Stimulated activated CD8-positive, alpha-beta memory T cell treated with anti-CD3 and anti-CD28 coated beads, Interleukin-12 subunit alpha, Interleukin-12 subunit beta, amount 100 ng/mL, for 24 hours (primary cell): Measurements from ENCODE around the gene TNS3.

Source experiments
- DNase-seq: peaks from one replicate; pipeline ENCODE4 v3.0.0-alpha.2; 2020; ENCODE audit errors: extremely low read depth

Gene TNS3

DNA sequence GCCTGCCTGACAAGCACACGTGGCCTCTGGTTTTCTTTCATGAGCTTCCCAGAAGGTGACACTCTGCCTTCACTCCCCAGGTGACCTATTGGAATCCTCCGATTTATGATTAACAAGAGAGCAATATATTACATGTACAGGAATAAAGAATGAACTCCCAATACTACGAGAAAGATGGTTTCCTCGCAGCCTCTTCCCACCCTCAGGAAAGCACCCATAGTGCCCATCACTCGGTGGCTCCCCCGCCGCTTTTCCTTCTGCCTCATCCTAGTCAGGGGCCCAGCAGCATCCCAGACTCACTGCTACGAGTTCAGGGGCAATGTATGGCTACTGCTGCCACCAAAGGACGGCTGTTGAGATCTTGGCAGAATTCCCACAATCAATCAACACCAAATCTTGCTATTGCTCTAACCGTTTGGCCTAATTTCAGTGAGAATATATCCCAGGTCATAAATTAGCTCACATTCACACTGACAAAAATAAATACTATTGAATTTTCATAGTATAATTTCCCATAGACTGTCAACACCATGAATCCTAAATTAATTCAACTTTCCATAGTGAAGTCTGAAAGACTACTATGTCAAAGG lies 196.3 kb downstream of the TNS3 start:
- no peak for DNase-seq

DNA sequence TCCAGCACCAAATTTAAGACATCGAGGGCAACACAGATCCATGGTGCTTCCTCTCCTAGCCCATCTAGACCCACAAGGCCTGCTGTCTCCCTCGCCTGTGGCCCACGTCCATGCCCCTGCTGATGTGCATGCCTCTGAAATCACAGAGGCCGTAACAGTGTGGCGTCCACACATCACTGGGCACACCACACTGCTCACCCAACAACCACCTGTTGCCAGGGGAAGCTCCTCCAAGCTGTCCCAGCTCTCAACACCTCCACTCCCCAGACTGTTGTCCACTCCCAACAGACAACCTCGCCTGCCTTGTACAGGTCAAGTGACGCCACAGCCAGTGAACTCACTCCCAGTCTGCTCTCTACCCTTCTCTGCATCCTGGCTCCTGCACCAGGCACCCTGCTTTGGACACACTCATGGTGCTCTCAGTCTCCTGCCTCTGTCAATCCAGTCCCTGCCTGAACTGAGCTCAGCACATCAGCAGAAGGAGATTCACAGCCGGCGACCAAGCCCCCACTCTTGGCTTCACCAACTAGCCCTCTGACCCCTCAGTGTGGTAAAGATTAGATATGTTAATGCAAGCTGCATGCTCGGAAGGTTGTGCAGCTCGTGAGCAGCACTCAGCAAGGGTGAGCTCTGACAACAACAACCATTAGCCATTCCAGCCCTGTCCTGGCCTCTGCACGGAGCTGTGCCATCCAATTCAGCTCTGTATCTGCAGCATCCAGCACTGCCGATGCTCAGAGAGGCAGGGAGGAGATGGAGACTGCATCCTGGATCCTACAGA lies 197.0 kb downstream of the TNS3 start:
- no peak for DNase-seq

DNA sequence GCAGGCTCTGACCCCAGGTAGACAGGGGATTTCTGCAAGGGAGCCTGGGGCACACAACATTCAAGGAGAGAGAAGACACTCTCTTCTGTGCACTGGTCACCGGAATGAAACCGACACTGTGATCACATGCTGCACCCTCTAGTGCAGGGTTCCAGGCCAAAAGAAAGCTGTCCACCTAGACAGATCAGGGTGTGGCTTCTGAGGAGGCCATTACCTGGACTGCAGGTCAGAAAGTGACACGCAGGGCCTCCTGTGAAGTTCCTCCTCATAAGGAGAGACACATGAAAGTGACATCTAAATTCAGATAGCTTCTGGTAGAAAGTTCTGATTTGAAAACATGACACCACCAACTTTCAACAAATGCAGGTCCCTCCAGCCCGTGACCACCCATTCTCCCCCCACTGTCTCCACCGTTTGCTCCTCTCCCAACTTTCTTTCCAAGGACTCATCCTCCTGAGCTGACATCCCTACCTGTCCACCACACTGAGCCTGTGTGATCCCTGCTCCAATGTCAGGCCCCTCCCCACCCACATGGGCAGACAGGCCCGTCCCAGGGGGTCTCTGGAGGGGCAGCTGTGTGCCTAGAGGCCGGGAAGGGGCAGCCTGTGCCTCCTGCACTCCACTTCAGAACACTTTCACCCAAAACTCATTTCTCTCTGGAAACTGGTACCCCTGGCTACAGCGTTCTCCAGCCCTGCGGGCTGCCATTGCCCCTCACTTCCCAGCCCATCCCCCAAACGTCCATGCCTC lies 198.0 kb downstream of the TNS3 start:
- DNase-seq: no peak

DNA sequence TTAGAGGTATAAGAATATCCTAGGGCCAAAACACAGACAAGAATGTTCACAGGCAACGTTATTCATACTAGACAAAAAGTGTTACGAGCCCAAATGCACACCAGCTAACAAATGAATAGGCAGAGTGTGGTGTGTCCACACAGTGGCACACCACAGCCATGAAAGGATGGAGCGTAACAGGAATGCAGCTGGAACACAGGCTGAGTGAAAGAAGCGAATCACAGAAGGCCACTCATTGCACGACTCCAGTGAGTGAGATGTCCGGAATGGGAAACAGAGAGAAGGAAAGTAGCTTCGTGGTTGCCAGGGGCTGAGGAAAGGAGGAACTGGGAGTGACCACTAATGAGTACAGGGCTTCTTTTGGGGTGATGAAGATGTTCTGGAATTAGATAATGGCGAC lies 198.8 kb downstream of the TNS3 start:
- DNase-seq: no peak

DNA sequence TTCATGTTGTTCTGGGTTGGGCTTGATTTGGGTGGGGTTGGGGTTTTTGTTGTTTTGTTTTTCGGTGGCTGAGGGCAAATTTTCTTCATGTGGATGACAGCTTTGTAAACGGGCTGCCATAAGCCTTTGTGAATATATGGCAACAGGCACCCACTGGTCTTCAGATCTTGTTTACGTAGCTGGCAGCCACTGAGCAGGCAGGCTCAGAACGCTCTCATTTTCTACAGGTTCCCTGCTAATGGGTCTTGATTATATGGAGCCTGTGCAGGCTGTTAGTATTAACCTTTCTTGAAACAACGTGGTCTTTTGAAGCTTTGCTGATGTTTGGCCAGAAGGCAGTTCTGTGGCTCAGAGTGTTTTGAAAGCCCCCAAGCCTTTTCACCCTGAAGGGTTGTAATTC lies 199.7 kb downstream of the TNS3 start:
- DNase-seq: no peak

DNA sequence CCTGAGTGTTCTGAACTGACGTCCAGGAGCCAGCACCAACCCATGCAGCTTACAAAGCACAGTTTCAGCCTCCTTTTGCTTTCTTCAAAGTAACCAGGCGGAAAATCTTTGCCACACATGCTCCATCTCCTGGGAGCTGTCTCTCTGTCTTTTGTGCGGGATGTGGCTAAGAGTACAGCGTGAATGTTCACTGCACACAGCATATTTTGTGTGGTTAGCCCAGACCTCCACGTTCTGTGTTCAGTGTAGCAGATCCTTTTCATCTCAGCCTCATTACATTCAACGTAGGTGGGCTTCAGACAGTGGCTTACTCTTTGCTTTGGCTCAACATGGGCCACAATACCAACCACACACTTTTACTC lies 200.8 kb downstream of the TNS3 start:
- DNase-seq: no peak

DNA sequence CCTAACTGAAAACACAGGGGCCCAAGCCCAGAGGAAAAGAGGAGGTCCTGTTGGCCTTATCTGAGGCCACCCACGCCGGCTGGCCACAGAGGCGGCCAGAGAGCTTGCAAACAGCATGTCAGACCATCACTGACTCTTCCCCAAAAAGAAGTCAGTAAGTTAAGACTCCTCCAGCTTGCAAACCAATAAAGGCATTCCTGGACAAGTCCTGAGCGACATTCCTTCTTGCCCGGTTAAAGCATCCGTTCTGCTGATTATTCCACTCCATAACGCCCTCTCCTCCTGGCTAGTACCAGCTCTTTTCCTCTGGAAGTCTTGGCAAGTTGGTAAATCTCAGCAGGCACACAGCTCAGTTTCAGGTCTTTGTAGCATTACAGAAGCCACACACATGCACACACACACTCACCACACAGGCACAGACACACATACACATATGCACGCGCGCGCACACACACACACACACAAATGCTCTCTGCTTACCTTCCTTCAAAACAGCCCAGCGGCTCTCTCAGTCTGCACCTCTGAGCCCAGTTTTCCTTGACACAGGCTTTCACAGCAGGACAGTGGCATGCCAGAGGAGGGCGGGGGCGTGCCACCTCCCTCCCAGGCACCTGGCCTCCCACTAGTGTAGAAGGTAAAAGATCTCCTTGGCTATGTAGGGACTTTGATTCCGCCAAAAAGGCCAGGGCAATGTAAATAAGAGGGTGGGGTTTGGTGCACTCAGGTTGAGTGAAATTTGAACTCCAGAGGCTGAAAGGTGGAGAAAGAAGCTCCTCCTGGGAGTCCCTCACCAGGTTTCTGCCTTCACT lies 201.4 kb downstream of the TNS3 start:
- DNase-seq: no peak

DNA sequence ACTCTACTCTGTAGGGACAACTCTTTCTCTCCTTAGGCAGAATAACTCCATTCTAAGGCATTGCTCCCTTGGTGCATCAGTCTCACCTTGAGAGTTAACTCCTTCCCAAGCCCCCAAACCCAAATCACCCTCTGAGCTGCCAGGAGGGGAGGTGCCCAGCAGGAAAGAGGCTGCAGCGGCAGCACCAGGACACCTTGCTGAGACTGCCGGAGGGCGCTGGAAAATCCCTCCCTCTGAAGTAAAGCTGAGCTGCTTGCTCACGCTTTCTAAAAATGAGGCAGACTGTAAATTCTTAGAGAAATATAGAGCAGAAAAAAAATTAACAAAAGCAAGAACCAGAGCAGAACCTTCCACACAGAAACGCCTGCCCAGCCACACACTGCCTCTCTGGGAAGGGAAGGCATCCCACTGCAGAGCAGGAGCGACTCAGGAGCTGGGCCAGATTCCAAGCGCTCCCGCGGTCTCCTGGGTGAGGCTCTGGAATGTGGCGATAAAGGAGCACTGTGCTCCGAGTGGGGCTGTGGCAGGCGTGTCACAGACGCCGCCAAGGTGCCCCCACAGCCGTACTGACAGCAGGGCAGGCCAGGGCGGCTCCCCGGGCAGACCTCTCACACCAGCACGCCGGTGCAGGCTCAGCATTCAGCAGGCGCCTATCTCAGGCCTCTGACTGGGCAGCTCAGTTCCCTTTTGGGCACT lies 202.1 kb downstream of the TNS3 start:
- DNase-seq: no peak

DNA sequence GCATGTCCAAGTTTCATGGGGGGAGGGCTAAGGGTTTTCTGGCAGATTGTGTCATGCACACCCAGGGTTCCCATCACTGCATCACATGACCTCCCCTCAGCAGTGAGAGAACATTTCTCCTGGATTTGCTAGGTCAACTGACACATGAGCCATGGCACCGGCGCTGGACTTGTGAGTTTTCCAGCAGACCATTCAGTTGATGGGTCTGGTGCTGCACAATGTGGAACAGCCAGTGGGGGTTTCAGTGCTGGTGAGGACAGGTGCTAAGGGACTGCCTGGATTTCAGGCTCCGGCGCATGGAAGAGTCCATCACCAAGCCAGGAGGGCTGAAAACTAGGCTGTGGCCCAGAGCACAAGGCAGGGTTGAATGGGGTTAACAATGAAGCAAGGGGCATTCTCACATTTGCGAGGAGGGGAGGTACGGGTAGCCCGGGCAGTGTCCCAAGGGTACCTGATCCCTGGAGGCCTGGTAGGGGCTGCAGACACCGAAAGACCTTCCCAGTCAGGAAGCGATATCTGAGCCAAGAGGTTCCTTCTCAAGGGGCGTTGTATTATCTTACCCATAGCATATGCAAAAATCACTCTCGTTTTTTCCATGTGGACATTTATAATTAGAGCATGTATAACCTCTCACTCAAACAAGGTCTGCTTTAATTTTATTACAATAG lies 203.0 kb downstream of the TNS3 start:
- DNase-seq: no peak

DNA sequence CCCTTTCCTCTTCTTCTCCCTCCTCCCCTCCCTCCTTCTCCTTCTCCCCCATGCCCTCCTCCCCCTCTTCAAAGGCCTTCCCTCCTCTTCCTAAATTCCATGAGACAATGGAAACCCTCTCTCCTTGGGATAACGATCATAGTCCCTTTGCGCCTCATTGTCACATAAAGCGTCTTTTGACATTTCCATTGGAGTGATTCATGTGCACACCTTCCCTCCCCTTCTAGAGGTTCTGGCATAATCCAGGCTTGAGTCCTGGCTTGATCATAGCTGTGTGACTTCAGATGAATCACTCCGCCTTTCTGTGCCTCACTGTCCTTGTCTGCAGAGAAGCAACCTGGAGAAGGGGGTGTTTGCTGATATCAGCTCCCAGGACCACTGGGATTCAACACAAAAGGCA lies 204.2 kb downstream of the TNS3 start:
- DNase-seq: no peak

DNA sequence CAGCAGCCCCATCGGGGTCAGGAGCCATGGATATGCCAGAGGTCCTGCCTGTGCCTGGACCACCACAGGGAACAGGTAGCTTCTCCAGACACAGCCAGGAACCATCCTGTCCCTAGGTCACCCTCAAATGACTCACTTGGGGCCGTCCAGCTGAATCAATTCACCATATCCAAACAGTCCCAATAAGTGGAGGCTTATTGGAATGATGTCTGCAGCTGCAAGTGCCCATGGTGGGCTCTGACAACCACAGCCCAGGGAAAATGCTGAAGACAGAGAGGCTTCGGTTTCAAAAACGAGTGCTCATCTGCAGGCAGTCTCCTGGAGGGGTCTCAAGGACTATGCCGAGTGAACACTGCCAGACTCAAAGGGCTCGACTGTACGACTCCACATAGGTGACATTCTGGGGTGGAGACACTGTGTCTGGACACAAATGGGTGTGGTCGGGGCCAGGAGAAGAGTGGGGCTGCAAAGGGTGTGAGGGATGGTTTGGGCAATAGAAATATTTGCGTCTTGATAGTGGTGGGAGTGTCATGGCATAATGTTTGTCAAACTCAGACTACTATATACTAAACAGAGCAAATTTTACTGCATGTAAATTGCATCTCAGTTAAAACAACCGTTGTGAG lies 204.8 kb downstream of the TNS3 start:
- DNase-seq: no peak

DNA sequence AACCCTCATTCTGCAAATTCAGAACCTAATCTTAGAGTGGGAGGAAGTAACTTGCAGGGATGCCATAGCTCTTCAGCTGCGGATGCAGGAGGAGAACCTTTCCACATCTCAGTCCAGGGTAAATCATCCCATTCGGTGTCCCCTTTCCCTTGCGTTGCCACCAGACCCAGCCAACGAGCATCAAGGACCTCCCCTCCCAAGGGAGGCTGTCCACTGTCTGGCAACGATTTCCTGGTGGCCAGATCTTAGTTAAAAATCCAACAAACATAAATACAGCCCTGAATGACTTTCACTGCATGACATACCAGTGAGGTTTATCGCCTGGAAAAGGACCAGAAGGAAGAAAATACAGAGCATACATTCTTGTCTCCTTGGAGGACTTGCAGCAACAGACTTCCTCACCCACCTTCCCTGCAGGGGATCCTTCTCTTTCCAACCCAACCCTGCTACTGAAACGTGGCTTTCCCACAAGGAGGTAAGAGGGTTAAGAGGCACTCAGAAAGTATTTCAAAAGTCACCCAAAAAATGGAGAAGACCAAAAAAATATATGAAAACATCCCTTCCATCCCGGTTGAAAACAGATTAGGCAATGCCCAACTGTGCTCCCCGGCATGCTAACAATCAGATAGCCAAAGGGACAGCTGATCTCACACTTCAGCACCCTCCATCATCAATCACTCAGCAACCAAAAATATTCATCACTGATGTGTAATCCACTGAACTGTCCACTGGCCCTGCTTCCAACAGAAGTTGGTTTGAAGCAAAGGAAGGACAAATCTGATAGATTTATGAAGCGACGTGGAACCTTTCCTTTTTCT lies 206.6 kb downstream of the TNS3 start:
- DNase-seq: no peak

DNA sequence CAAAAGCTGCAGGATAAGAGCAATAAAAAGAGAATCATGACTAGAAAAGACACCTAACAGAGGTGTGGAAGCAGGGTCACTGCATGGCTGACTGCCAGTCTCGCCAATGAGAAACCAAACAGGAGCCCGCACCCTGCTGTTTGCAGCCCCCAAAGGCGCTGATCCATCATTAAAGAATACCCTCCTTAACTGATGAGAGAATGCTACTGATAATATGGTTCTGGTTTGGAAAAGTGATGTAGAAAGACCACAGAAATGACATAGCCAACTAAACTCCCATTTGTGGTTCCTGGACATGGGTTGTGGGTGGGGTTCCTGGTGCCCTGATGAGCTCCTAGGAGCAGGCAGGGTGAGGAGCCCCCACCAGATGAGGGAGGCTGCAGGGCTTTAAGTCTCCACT lies 207.4 kb downstream of the TNS3 start:
- no peak for DNase-seq

DNA sequence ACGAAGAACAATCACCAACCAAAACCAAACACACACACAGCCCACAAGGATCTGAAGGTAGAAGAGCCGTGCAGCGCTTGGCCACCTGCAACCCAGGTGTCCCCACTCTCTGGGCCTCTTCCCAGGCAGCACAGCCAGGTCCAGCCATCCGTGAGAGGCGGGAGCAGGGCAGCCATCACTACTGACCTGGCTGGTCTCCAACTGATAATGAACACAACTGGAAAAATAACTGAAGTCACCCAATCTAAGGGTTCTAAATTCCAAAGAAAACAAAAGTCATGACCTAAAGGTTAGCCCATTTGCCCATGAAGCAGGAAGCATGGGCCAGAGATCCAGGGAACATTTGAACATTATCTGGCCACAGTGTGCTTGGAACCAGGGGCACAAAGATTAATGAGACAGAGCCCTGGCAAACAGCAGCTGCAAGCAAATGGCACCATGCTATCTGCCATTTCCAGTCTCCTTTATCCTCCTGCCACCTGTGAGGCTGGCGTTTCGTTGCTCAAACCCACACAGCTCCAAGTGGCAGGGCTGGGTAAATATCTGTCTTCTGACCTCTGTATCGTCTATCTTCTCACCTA lies 207.9 kb downstream of the TNS3 start:
- no peak for DNase-seq

DNA sequence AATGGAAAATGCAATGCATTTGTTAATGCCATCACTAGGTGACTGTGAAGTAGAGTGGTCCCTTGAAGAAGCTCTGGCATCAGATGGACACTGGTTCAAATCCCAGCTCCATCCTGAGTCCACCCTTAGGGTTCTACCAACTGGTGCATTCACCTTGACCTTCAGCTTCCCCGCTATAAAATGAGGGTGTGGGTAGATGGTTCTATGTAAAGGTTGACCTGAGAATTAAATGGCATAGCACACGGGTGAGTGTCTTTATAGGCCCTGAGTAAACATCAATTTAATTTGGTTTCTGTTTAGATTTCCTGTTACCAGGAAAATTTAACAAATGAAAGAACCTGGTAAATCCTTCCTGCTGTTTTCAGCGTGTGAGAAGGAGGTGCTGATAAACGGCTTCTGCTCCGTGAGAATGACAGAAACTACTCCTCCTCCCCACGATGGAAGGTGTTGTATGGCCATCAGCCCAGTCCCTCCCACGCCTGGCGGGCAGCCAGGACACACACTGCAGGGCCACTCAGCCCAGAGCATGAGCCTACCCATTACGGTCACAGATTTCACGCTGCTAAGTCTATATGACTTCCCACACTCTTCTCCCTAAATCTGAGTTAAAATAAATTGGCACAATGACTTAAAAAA lies 210.1 kb downstream of the TNS3 start:
- no peak for DNase-seq

DNA sequence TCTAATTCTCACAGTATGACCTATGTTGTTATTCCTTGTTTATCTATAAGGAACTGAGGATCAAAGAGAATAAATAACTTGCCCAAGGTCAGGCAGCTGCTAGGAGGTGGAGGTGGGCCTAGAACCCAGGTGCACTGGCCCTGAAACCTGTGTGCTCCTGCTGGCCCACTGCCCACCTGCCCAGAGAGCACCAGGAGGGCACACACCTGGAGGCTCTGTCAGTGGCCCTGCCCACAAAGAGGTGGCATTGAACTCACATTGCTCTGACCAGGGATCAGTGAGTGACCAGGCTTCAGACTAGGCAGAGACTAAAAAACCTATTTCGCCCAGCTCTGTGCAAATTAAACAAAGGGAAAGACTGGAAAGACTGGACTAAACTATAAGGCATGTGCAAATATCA lies 210.6 kb downstream of the TNS3 start:
- DNase-seq: no peak

DNA sequence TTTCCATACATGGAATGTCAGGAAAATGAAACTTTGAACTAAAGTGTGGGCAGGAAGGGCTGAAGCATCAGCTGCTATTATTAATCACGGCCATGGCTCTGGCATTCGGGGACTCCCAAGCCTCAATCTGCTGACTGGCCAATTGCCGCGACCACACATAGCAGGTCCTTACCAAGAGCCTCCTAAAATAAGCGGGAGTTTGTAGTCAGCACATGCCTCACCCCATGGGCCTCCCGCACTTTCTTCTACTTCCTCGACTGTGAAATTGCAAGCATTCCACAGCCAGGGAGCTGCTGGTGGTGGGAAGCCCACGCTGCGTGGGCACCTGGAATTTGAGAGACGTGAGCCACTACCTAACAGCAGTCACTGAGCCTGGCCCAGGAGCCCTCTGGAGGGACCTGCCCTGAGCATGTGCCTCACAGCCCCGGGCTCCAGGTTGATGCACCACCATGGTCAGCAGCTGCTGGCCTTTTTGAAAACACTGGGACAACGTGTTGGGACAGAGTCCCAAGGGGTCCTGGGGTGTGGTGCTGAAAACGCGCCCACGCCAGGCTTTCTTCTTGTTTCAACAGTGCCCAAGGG lies 211.4 kb downstream of the TNS3 start:
- no peak for DNase-seq

DNA sequence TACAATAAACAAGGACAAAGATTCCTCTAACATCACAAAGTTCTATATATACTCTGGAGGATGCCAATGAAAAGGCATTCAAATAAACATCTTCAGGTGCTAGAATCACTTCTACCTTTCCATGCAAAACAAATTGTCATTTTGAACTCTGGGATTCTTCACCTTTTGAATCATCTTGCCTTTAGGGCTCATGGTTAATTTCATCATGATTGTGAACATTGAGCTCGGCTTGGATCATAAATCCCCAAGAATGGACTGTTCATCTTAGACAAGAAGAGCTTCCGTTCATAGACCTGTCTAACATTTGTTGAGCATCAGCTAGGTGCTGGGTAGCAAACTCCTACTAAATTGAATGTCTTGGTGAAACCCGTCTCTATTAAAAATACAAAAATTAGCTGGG lies 212.2 kb downstream of the TNS3 start:
- DNase-seq: no peak
